DMS53 treated with DMSO at 0.1 percent for 48 hours (cell line): ENCODE measurements around the gene TINCR.
"Not testable (repeated sequence)": the region's sequence is repeated elsewhere in the genome, so short reads cannot be mapped to it uniquely, and the experiment has no call there.

ENCODE experiments used
- DNase-seq: peaks from one replicate; lab custom pipeline; 2025; ENCODE audit not compliant: unreplicated experiment; lab: John Stamatoyannopoulos, UW

TINCR gene

GRCh38 chr19:5561559-5561958 lies 6.2 kb downstream of the TINCR start:
- DNase-seq: no peak

GRCh38 chr19:5560156-5560555 lies 7.6 kb downstream of the TINCR start:
- no peak for DNase-seq

GRCh38 chr19:5559804-5560133 lies 8.0 kb downstream of the TINCR start:
- DNase-seq: no peak

- DNase-seq: no peak
These were observed 9.6 kb downstream of the TINCR start for GRCh38 chr19:5558101-5558621.

GRCh38 chr19:5557691-5558090 lies 10.1 kb downstream of the TINCR start:
- DNase-seq: no peak

- no peak for DNase-seq
These were observed 12.9 kb downstream of the TINCR start for GRCh38 chr19:5554828-5555227.

GRCh38 chr19:5553892-5554291 lies 13.9 kb downstream of the TINCR start:
- no peak for DNase-seq

- DNase-seq: no peak
These were observed 19.9 kb downstream of the TINCR start for GRCh38 chr19:5547881-5548280.

GRCh38 chr19:5545984-5546383 lies 21.8 kb downstream of the TINCR start:
- DNase-seq: no peak

GRCh38 chr19:5545051-5545450 lies 22.7 kb downstream of the TINCR start:
- no peak for DNase-seq

GRCh38 chr19:5542665-5543064 lies 25.1 kb downstream of the TINCR start:
- DNase-seq: no peak

- DNase-seq: no peak
These were observed 26.3 kb downstream of the TINCR start for GRCh38 chr19:5541456-5541855.

GRCh38 chr19:5540208-5540607 lies 27.5 kb downstream of the TINCR start:
- DNase-seq: no peak

- DNase-seq: no peak
These were observed 29.9 kb downstream of the TINCR start for GRCh38 chr19:5537870-5538269.

GRCh38 chr19:5536982-5537579 lies 30.7 kb downstream of the TINCR start:
- DNase-seq: not testable (repeated sequence)

- no peak for DNase-seq
These were observed 31.3 kb downstream of the TINCR start for GRCh38 chr19:5536337-5536894.

- no peak for DNase-seq
These were observed 32.8 kb downstream of the TINCR start for GRCh38 chr19:5534787-5535586.

- no peak for DNase-seq
These were observed 34.5 kb downstream of the TINCR start for GRCh38 chr19:5533257-5533656.

GRCh38 chr19:5530701-5531100 lies 37.1 kb downstream of the TINCR start:
- DNase-seq: no peak

- DNase-seq: no peak
These were observed 41.1 kb downstream of the TINCR start for GRCh38 chr19:5526691-5527090.

- no peak for DNase-seq
These were observed 43.7 kb downstream of the TINCR start for GRCh38 chr19:5524081-5524480.

- DNase-seq: no peak
These were observed 45.6 kb downstream of the TINCR start for GRCh38 chr19:5522106-5522505.
